GM19324 (cell line): ENCODE results near the gene PTPRN2.

ENCODE experiments used
- ATAC-seq: cut with Tn5 transposase; IDR thresholded peaks from one replicate; pipeline ENCODE4 v1.9.1; 2021; ENCODE audit warnings: mild to moderate bottlenecking, moderate library complexity; ENCODE audit not compliant: unreplicated experiment, low FRiP score

PTPRN2 gene

GRCh38 chr7:157969995-157970394, 617.6 kb downstream of the PTPRN2 start:
- no peak for ATAC-seq

GRCh38 chr7:157966490-157966889, 621.1 kb downstream of the PTPRN2 start:
- no peak for ATAC-seq

- no peak for ATAC-seq
Measured at GRCh38 chr7:157964521-157964920, 623.1 kb downstream of the PTPRN2 start.

GRCh38 chr7:157964016-157964415, 623.6 kb downstream of the PTPRN2 start:
- ATAC-seq: no peak

GRCh38 chr7:157963526-157963925, 624.1 kb downstream of the PTPRN2 start:
- ATAC-seq: no peak

- ATAC-seq: no peak
Measured at GRCh38 chr7:157962458-157963306, 624.9 kb downstream of the PTPRN2 start.

GRCh38 chr7:157961731-157962457, 625.7 kb downstream of the PTPRN2 start:
- no peak for ATAC-seq

- no peak for ATAC-seq
Measured at GRCh38 chr7:157955348-157955999, 632.1 kb downstream of the PTPRN2 start.

GRCh38 chr7:157954901-157955300, 632.7 kb downstream of the PTPRN2 start:
- ATAC-seq: no peak

GRCh38 chr7:157952841-157953645, 634.6 kb downstream of the PTPRN2 start:
- no peak for ATAC-seq

GRCh38 chr7:157952050-157952667, 635.5 kb downstream of the PTPRN2 start:
- no peak for ATAC-seq

- ATAC-seq: no peak
Measured at GRCh38 chr7:157951300-157952049, 636.1 kb downstream of the PTPRN2 start.

- no peak for ATAC-seq
Measured at GRCh38 chr7:157949711-157950110, 637.9 kb downstream of the PTPRN2 start.

- no peak for ATAC-seq
Measured at GRCh38 chr7:157947504-157947903, 640.1 kb downstream of the PTPRN2 start.

- no peak for ATAC-seq
Measured at GRCh38 chr7:157946398-157947060, 641.1 kb downstream of the PTPRN2 start.

GRCh38 chr7:157945401-157945800, 642.2 kb downstream of the PTPRN2 start:
- ATAC-seq: no peak

- ATAC-seq: no peak
Measured at GRCh38 chr7:157944734-157945291, 642.8 kb downstream of the PTPRN2 start.

- ATAC-seq: no peak
Measured at GRCh38 chr7:157944051-157944450, 643.6 kb downstream of the PTPRN2 start.
